ENCODE measurements around the gene SEMA7A.

DNA sequence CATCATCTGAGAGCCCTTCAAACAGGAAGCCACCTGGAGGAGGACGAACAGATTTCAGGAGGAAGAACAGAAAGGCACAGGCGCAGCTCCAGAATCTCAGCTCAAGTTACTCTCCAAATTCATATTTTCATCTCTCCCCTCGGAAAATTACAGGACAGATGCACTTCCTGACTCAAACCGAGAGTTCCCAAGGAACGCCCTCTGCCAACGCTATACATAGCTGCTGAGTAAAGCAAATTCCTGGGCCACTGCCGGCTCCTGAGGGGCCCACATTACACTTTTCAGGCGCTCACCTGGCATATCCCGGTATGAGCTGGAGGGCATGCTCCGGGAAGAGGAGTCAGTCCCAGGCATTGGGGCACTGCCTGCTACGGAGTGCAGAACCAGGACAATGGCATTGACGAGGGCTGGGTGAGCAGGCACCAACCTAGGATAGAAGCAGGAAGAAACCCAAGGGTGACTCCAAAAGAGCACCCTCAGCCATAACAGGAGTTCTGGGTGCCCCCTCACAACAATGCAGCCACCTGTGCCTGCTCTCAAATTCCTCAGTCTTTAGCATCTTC, 16.0 kb upstream of the SEMA7A start:
- TF ChIP-seq, protein P1, sequence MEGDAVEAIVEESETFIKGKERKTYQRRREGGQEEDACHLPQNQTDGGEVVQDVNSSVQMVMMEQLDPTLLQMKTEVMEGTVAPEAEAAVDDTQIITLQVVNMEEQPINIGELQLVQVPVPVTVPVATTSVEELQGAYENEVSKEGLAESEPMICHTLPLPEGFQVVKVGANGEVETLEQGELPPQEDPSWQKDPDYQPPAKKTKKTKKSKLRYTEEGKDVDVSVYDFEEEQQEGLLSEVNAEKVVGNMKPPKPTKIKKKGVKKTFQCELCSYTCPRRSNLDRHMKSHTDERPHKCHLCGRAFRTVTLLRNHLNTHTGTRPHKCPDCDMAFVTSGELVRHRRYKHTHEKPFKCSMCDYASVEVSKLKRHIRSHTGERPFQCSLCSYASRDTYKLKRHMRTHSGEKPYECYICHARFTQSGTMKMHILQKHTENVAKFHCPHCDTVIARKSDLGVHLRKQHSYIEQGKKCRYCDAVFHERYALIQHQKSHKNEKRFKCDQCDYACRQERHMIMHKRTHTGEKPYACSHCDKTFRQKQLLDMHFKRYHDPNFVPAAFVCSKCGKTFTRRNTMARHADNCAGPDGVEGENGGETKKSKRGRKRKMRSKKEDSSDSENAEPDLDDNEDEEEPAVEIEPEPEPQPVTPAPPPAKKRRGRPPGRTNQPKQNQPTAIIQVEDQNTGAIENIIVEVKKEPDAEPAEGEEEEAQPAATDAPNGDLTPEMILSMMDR (IDR thresholded peaks at IDR 0.05; ENCODE audit: low read length) = no peak
- TF ChIP-seq EZH2 (optimal IDR thresholded peaks at IDR 0.05; ENCODE audit: low read depth, low read length) = no peak
